HG03432 (cell line): Measurements from ENCODE around the gene ARNT2.

Experiments used
- ATAC-seq: cut with Tn5 transposase; IDR thresholded peaks from one replicate; pipeline ENCODE4 v1.9.1; 2021; ENCODE audit warnings: mild to moderate bottlenecking, moderate library complexity; ENCODE audit not compliant: unreplicated experiment

The ARNT2 gene

GRCh38 chr15:80590761-80591355, 186.7 kb downstream of the ARNT2 start:
- ATAC-seq: no peak

DNA sequence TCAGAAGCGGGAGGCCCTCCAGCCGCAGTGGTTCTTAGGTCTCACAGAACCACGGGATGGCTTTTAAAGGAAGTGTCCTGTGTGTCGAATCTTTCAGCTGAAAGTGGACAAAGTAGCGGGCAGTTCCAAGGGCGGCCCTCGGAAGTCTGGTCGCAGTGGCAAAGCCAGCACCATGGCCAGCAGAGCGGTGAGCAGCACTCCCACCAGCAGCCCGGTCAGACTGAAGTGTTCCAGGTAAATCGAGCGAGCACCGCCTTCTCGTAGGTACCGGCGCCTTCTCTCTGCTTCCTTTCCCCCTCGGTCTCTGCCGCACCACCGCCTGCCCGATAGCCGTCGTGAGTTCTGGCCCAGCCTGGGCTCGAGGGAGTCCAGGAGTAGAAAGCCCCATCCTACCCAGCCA, 187.3 kb downstream of the ARNT2 start:
- ATAC-seq: no peak

DNA sequence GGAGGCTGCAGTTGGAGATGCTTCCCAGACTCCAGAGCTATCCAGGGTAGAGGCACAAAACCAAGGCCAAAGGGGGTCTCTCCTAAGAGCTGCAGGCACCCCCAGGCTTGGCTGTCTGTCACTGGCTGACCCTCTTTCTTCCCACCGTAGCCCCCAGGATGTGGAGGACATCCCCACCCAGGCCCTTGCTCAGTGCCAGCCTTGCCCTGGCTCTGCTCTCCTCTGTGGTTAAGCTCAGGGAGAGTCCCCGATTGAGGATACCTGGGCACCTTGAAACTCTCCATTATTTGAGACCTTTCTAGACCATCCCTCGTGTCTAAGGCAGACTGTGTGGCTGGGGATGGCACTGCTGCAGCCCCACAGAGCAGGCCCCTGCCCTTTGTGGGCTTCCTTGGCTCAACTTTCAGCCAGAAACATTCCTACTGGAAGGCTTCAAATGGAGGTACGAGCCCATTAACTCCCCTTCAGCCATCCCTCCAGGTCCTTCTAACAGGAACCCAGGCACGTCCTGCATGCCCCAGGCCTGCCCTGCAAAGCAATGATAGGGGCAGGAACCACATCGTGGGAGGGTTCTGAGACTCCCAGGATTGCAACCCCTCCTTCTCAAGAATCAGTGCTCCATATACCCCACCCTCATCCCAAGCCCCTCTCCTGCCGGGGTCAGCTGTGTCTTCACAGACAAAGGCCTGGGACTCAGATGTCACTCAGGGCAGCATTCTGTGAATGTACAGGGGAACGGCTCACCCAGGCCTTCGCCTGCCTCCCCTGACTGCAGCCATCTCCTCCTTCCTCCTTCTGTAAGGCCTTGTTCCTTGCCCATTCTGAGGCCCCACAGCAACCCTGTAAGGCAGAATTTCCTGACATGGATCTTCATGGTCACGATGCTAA, 188.0 kb downstream of the ARNT2 start:
- ATAC-seq: no peak

DNA sequence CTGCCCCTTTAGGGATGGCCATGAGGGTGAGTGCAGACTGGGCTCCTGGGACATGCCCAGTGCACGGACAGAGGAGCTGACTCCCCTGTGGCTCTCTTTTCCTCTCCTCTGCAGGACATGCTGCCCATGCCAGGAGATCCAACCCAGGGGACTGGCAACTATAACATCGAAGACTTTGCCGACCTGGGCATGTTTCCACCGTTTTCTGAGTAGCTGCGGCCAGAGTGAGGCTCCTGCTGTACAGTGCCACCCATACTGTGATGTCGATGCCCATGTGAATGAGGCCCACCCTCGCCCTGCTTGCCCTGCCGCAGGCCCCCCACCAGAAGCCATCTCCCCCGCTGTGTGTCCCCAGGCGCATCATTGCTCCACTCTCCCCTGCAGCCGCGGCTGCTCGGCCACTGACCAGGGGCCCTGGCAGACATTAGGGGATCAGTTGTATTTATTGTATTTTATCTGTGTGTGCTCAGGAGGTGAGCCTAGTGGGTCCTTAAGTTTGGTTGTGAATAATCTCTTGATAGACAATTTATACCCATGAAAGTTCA, 189.4 kb downstream of the ARNT2 start:
- no peak for ATAC-seq

DNA sequence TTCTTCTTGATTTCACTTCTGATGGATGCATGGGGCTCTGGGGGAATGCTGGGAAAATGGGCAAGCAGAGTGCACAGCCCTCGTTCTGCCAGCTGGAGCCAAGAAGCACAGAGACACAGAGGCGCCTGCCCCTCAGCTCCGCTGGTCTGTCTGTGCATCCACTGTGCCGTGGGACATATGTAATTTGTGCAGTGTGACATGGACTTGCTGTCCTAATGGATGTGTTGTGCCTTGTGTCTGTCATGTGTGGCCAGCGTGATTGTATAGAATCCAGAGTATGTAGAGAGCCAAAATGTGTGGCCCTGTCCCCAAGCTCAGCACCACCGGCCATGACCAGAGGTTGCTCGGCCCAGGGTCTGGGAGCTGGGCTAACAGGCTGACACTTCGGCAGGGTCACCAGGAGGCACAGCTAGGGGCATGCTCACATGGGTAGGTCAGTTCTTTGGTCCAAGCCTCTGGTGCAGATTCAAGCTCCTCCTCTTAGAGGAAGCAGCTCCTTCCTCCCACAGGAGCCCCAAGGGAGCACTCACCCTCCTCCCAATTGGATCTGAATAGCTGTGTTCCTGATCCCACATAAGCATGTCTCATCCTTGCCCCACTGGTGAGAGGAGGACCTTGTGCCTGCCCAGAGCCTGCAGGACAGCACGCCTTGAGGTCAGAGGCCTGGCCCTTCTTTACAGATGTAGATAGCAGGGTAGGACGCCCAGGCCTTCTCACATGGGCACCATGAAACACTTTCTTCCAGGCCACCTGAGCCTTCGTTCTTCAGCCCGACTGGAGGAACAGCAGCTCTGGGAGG, 190.1 kb downstream of the ARNT2 start:
- ATAC-seq: no peak

- no peak for ATAC-seq
These were observed 191.2 kb downstream of the ARNT2 start for GRCh38 chr15:80595396-80595795.

DNA sequence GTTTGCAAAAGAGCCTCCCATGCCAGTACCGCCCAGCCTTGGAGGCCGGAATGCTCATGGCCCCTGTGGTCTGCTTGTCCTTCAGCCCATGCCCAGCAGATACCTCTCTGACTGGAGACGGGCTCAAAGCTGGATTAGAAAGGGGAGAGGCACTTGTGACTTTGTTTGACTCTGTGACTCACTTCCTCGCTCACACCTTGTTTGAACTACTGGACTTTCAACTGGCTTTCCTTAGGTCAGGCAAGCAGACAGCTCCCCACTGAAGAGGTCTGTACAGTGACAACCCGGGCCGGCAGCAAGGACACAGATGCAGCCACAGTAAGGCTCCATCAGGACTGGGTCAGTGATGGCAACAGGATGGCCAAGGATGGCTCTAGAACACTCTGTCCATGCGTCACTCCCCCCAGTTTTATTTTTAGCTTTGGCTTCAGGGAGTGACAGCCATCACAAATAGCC, 192.4 kb downstream of the ARNT2 start:
- ATAC-seq: no peak

- ATAC-seq: no peak
These were observed 192.9 kb downstream of the ARNT2 start for GRCh38 chr15:80597076-80597475.

DNA sequence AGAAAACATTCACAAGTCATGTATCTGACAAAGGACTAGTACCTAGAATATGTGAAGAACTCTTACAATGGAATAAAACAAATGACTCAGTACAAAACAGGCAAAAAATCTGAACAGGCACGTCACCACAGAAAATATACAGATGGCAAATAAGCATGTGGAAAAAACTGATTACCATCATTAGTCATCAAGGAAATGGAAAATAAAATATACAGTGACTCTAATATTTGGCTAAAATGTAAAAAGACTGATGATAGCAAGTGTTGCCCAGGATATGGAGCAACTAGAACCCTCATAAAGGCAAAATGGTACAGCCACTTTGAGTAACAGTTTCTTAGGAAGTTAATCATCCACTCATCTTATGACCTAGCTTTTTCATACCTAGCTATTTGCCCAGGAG, 195.2 kb downstream of the ARNT2 start:
- ATAC-seq: no peak

- ATAC-seq: no peak
These were observed 196.4 kb downstream of the ARNT2 start for GRCh38 chr15:80600626-80601025.

- no peak for ATAC-seq
These were observed 197.1 kb downstream of the ARNT2 start for GRCh38 chr15:80601256-80601655.

GRCh38 chr15:80604583-80605575, 200.7 kb downstream of the ARNT2 start:
- no peak for ATAC-seq

DNA sequence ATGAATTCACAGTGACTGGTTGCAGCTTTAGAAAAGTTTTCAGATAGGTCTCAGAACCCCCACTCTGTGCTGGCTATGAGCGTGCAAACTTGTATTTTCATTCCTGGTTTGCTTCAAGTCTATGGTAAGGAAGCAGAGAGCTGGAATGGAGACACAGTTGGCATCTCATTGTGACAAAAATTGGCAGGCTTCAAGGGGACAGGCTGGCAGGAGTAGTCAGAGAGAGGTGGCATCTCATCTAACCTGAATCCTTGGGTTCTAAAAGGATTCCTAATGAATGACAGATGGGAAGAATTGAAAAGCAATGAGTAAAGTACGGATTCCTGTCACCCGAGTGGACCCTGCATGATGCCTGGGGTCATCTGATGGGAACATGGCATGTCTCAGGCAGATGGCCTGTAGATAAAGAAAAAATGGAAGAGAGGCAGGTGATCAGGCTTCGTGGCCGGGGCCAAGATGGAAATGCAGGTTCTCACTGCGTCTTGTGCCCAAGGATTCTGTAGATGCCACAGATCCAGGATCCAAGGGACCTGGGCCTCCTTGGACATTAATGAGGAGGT, 201.5 kb downstream of the ARNT2 start:
- ATAC-seq: no peak

- ATAC-seq: no peak
These were observed 202.4 kb downstream of the ARNT2 start for GRCh38 chr15:80606511-80607071.

- ATAC-seq: no peak
These were observed 203.3 kb downstream of the ARNT2 start for GRCh38 chr15:80607287-80607980.

DNA sequence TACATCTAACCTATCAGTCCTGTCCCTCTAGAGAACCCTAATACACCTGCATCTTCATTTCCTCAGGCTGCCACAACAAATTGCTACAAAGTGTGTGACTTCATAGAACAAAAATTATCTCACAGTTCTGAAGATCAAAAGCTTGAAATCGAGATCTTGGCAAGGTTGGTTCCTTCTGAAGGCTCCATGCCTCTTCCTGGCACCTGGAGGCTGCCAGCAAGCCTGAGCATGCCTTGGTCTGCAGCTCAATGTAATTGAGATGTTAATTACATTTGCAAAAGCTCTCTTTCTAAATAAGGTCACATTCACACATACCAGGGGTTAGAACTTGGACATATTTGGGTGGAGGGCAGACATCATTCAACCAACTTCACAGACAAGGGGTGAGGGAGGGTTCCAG, 204.5 kb downstream of the ARNT2 start:
- no peak for ATAC-seq

DNA sequence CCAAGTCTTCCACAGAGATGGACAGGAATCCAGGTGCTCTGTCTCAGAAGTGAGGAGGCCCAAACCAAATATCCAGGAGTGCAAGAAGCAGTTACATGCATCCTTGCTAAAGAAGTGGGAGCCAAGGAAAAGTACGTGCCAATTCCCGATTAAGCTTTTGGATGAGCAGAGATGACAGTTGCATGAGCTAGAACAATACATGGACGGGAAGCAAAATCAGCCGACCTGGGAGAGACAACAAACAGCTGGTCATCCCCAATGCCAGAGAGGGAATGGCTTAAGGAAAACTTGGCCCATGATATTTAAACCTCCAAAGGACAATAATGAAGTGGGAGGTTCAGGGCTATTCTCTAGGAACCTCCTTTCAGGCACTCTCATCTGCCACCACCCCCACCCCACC, 204.9 kb downstream of the ARNT2 start:
- no peak for ATAC-seq

GRCh38 chr15:80609512-80609946, 205.3 kb downstream of the ARNT2 start:
- no peak for ATAC-seq
